ENCODE measurements around the gene DNAH3.
A peak's percentile ranks its signal among the peaks of the same experiment; 100 is the strongest.

Gene DNAH3

DNA sequence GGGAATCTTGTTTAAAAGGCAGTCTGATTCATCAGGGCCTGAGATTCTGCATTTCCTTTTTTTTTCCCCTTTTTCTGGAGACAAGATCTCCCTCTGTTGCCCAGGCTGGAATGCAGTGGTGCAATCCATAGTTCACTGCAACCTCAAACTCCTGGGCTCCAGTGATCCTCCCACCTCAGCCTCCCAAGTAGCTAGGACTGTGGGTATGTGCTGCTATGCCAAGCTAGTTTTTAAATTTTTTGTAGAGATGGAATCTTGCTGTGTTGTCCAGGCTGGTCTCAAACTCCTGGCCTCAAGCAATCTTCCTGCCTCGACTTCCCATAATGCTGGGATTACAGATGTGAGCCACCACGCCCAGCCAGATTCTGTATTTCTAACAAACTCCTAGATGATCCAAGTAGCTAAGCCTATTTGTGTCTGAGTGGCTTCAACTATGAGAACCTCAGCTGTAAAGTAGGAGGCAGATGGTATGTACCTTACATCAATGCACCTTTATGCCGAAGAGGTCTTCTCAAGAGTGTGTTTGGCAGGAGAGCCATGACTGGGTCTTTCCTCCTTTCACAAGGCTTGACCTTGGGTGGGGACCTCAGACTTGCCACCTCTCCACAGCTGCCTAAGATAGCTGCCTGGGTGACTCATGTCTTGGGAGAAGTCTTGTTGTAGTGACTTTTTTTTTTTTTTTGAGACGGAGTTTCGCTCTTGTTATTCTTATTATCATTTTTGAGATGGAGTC, 18.8 kb upstream of the DNAH3 start:
- H3K4me1 ChIP-seq (ENCODE audit: control insufficient read depth in 5 of 5, insufficient read depth in 5 of 5, low read length in 5 of 5), result peaks cover 0 to 2% (median 0%) of the 10 kb centered on the region in 5 donors
- no peak overlapping the region for H3K9ac ChIP-seq (ENCODE audit: low read length in 5 of 5)
- H3K27me3 ChIP-seq (ENCODE audit: control insufficient read depth in 5 of 5, insufficient read depth in 4 of 5, low read length in 5 of 5), result no peaks in the 10 kb centered on the region
- no peak overlapping the region for H3K27ac ChIP-seq (ENCODE audit: low read depth, low read length)
- H3K4me3 ChIP-seq (ENCODE audit: low read depth in 1 of 5, low read length in 5 of 5), result no peak overlapping the region
- H3K9me3 ChIP-seq (ENCODE audit: control insufficient read depth in 5 of 5, low read length in 5 of 5), result no peaks in the 10 kb centered on the region
- H3K36me3 ChIP-seq (ENCODE audit: control insufficient read depth in 5 of 5, insufficient read depth in 5 of 5, low read length in 5 of 5), result peaks cover 7 to 66% (median 59%) of the 10 kb centered on the region in 5 donors

GRCh38 chr16:21167929-21168602, 17.4 kb upstream of the DNAH3 start:
- no peaks in the 10 kb centered on the region for H3K9me3 ChIP-seq (ENCODE audit: control insufficient read depth in 5 of 5, low read length in 5 of 5)
- H3K4me3 ChIP-seq (ENCODE audit: low read depth in 1 of 5, low read length in 5 of 5), result no peak overlapping the region
- no peaks in the 10 kb centered on the region for H3K27me3 ChIP-seq (ENCODE audit: control insufficient read depth in 5 of 5, insufficient read depth in 4 of 5, low read length in 5 of 5)
- H3K9ac ChIP-seq (ENCODE audit: low read length in 5 of 5), result no peak overlapping the region
- peaks cover 7 to 61% (median 53%) of the 10 kb centered on the region in 5 donors for H3K36me3 ChIP-seq (ENCODE audit: control insufficient read depth in 5 of 5, insufficient read depth in 5 of 5, low read length in 5 of 5)
- H3K4me1 ChIP-seq (ENCODE audit: control insufficient read depth in 5 of 5, insufficient read depth in 5 of 5, low read length in 5 of 5), result peaks cover under 1 to 9% (median 6%) of the 10 kb centered on the region in 5 donors
- H3K27ac ChIP-seq (ENCODE audit: low read depth, low read length), result no peak overlapping the region

DNA sequence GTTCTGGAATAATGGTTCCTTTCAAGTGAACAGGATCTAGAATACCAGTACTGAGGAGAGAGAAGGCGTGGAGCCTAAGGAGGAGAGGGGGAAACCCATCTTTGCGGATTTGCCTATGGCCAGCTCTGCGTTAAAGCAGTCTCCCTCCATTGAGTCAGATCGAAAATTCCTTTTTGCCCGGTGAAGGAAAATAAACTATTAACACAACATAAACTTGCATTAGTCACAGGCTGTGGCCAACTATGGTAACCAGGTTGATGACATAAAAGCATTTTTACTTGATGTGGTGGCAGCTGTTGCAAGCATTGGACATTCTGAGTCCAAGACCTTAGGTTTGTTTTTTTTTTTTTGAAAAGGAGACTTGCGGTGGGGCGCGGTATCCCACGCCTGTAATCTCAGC, 16.7 kb upstream of the DNAH3 start:
- H3K36me3 ChIP-seq (ENCODE audit: control insufficient read depth in 5 of 5, insufficient read depth in 5 of 5, low read length in 5 of 5), result peaks cover 7 to 53% (median 46%) of the 10 kb centered on the region in 5 donors
- no peak overlapping the region for H3K4me3 ChIP-seq (ENCODE audit: low read depth in 1 of 5, low read length in 5 of 5)
- no peaks in the 10 kb centered on the region for H3K9me3 ChIP-seq (ENCODE audit: control insufficient read depth in 5 of 5, low read length in 5 of 5)
- H3K27me3 ChIP-seq (ENCODE audit: control insufficient read depth in 5 of 5, insufficient read depth in 4 of 5, low read length in 5 of 5), result no peaks in the 10 kb centered on the region
- no peak overlapping the region for H3K9ac ChIP-seq (ENCODE audit: low read length in 5 of 5)
- H3K4me1 ChIP-seq (ENCODE audit: control insufficient read depth in 5 of 5, insufficient read depth in 5 of 5, low read length in 5 of 5), result peaks cover 6 to 16% (median 13%) of the 10 kb centered on the region in 5 donors
- H3K27ac ChIP-seq (ENCODE audit: low read depth, low read length), result no peak overlapping the region

- Histone ChIP-seq H3K27me3 (ENCODE audit: control insufficient read depth in 5 of 5, insufficient read depth in 4 of 5, low read length in 5 of 5) (no peaks in the 10 kb centered on the region), H3K4me1 (ENCODE audit: control insufficient read depth in 5 of 5, insufficient read depth in 5 of 5, low read length in 5 of 5) (peaks cover 6 to 19% (median 16%) of the 10 kb centered on the region in 5 donors), H3K9ac (ENCODE audit: low read length in 5 of 5) (no peak overlapping the region), H3K27ac (ENCODE audit: low read depth, low read length) (no peak overlapping the region), H3K4me3 (ENCODE audit: low read depth in 1 of 5, low read length in 5 of 5) (no peak overlapping the region), H3K36me3 (ENCODE audit: control insufficient read depth in 5 of 5, insufficient read depth in 5 of 5, low read length in 5 of 5) (peaks cover 7 to 46% (median 40%) of the 10 kb centered on the region in 5 donors), H3K9me3 (ENCODE audit: control insufficient read depth in 5 of 5, low read length in 5 of 5) (no peaks in the 10 kb centered on the region)
Measured at GRCh38 chr16:21166561-21166961, 15.9 kb upstream of the DNAH3 start.

DNA sequence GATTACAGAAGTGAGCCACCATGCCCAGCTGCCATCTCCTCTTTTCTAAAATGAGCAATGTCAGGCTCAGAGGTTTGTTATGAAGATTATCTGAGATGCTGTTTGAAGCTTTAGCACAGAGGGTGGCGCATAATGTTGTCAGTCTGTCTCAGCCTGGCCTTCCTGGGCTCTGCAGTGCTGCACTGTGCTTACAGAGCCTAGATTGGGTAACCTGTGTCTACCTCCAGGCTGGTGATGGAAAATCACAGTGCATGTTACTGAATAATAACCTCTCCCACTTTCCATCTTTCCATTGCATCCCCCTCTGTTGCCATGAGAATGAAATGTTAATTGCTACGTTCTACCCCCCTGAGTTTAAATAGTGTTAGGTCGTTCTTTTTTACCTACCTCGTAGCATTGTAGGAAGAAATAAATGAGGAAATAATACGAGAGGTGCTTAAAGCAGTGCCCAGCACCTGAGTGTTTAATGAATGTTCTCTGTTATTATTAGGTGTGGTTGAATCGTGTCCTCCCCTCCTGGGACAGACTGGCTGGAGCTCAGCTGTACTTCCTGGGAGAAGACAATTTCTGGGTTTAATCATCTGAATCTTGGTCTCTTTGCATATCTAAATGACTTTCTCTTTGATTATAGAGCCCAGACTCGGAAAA, 14.0 kb upstream of the DNAH3 start:
- Histone ChIP-seq H3K9me3 (ENCODE audit: control insufficient read depth in 5 of 5, low read length in 5 of 5) (no peaks in the 10 kb centered on the region), H3K27ac (ENCODE audit: low read depth, low read length) (no peak overlapping the region), H3K27me3 (ENCODE audit: control insufficient read depth in 5 of 5, insufficient read depth in 4 of 5, low read length in 5 of 5) (no peaks in the 10 kb centered on the region), H3K9ac (ENCODE audit: low read length in 5 of 5) (no peak overlapping the region), H3K4me3 (ENCODE audit: low read depth in 1 of 5, low read length in 5 of 5) (no peak overlapping the region), H3K36me3 (ENCODE audit: control insufficient read depth in 5 of 5, insufficient read depth in 5 of 5, low read length in 5 of 5) (peaks cover 4 to 36% (median 29%) of the 10 kb centered on the region in 5 donors), H3K4me1 (ENCODE audit: control insufficient read depth in 5 of 5, insufficient read depth in 5 of 5, low read length in 5 of 5) (peaks cover 11 to 37% (median 32%) of the 10 kb centered on the region in 5 donors)

DNA sequence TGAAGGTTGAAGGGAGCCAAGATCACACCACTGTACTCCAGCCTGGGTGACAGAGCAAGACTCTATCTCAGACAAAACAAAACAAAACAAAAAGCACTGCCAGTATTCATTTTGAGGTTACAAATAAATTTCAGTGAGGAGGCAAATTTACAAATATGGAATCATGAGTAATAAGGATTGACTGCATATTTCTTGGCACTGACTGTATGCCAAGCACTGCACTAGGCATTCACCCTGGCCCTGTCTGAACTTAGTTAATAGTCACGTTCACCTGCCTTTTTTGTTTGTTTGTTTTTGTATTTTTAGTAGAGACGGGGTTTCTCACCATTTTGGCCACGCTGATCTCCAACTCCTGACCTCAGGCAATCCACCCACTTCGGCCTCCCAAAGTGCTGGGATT, 12.9 kb upstream of the DNAH3 start:
- Histone ChIP-seq H3K36me3 (ENCODE audit: control insufficient read depth in 5 of 5, insufficient read depth in 5 of 5, low read length in 5 of 5) (peaks cover 4 to 36% (median 29%) of the 10 kb centered on the region in 5 donors), H3K9me3 (ENCODE audit: control insufficient read depth in 5 of 5, low read length in 5 of 5) (no peaks in the 10 kb centered on the region), H3K9ac (ENCODE audit: low read length in 5 of 5) (no peak overlapping the region), H3K27ac (ENCODE audit: low read depth, low read length) (peak overlapping the region; percentile 55), H3K4me1 (ENCODE audit: control insufficient read depth in 5 of 5, insufficient read depth in 5 of 5, low read length in 5 of 5) (peaks cover 13 to 47% (median 41%) of the 10 kb centered on the region in 5 donors), H3K27me3 (ENCODE audit: control insufficient read depth in 5 of 5, insufficient read depth in 4 of 5, low read length in 5 of 5) (no peaks in the 10 kb centered on the region), H3K4me3 (ENCODE audit: low read depth in 1 of 5, low read length in 5 of 5) (no peak overlapping the region)

GRCh38 chr16:21162661-21163151, 12.1 kb upstream of the DNAH3 start:
- no peak overlapping the region for H3K9ac ChIP-seq (ENCODE audit: low read length in 5 of 5)
- peak overlapping the region in 1 of 5 donors; percentile 36 for H3K4me3 ChIP-seq (ENCODE audit: low read depth in 1 of 5, low read length in 5 of 5)
- H3K27ac ChIP-seq (ENCODE audit: low read depth, low read length), result peak overlapping the region; percentile 55
- no peaks in the 10 kb centered on the region for H3K9me3 ChIP-seq (ENCODE audit: control insufficient read depth in 5 of 5, low read length in 5 of 5)
- H3K36me3 ChIP-seq (ENCODE audit: control insufficient read depth in 5 of 5, insufficient read depth in 5 of 5, low read length in 5 of 5), result peaks cover 4 to 36% (median 29%) of the 10 kb centered on the region in 5 donors
- H3K27me3 ChIP-seq (ENCODE audit: control insufficient read depth in 5 of 5, insufficient read depth in 4 of 5, low read length in 5 of 5), result no peaks in the 10 kb centered on the region
- H3K4me1 ChIP-seq (ENCODE audit: control insufficient read depth in 5 of 5, insufficient read depth in 5 of 5, low read length in 5 of 5), result peaks cover 18 to 55% (median 48%) of the 10 kb centered on the region in 5 donors

- H3K27ac ChIP-seq (ENCODE audit: low read depth, low read length), result no peak overlapping the region
- H3K9ac ChIP-seq (ENCODE audit: low read length in 5 of 5), result no peak overlapping the region
- peaks cover 4 to 23% (median 18%) of the 10 kb centered on the region in 5 donors for H3K36me3 ChIP-seq (ENCODE audit: control insufficient read depth in 5 of 5, insufficient read depth in 5 of 5, low read length in 5 of 5)
- H3K4me1 ChIP-seq (ENCODE audit: control insufficient read depth in 5 of 5, insufficient read depth in 5 of 5, low read length in 5 of 5), result peaks cover 18 to 61% (median 50%) of the 10 kb centered on the region in 5 donors
- H3K27me3 ChIP-seq (ENCODE audit: control insufficient read depth in 5 of 5, insufficient read depth in 4 of 5, low read length in 5 of 5), result no peaks in the 10 kb centered on the region
- H3K9me3 ChIP-seq (ENCODE audit: control insufficient read depth in 5 of 5, low read length in 5 of 5), result no peaks in the 10 kb centered on the region
- no peak overlapping the region for H3K4me3 ChIP-seq (ENCODE audit: low read depth in 1 of 5, low read length in 5 of 5)
Measured at GRCh38 chr16:21161211-21161610, 10.6 kb upstream of the DNAH3 start.

DNA sequence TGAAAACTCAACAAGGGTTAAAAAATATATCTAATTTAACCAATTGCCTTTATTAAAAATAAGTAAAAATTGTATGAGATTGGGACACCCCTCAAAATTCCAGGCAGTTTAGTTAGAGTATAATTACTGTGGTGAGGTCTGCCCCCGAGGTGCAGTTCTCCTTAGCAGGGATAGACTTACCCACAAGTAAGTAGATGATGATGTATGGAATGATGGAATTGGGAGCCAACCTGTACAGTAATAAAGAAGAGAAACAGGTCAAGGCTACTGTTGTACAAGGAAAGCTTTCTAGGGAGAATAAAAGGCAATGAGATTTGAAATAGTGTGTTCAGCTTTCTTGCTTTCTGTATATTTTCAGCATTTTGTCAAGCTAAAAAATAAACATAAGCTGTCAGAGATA, 9.6 kb upstream of the DNAH3 start:
- peak overlapping the region; percentile 72 for H3K27ac ChIP-seq (ENCODE audit: low read depth, low read length)
- H3K9me3 ChIP-seq (ENCODE audit: control insufficient read depth in 5 of 5, low read length in 5 of 5), result no peaks in the 10 kb centered on the region
- peak overlapping the region in 3 of 5 donors; percentile 79 to 86 (median 84) for H3K9ac ChIP-seq (ENCODE audit: low read length in 5 of 5)
- H3K36me3 ChIP-seq (ENCODE audit: control insufficient read depth in 5 of 5, insufficient read depth in 5 of 5, low read length in 5 of 5), result peaks cover under 1 to 22% (median 14%) of the 10 kb centered on the region in 5 donors
- no peak overlapping the region for H3K4me3 ChIP-seq (ENCODE audit: low read depth in 1 of 5, low read length in 5 of 5)
- no peaks in the 10 kb centered on the region for H3K27me3 ChIP-seq (ENCODE audit: control insufficient read depth in 5 of 5, insufficient read depth in 4 of 5, low read length in 5 of 5)
- H3K4me1 ChIP-seq (ENCODE audit: control insufficient read depth in 5 of 5, insufficient read depth in 5 of 5, low read length in 5 of 5), result peaks cover 18 to 61% (median 50%) of the 10 kb centered on the region in 5 donors
